Stimulated activated effector memory CD8-positive, alpha-beta T cell treated with anti-CD3 and anti-CD28 coated beads, Interleukin-12 subunit alpha, Interleukin-12 subunit beta, amount 100 ng/mL, for 72 hours (primary cell): ENCODE data around the gene SHROOM3.
"Not testable (repeated sequence)": the region's sequence is repeated elsewhere in the genome, so short reads cannot be mapped to it uniquely, and the experiment has no call there.

Source experiments
- ATAC-seq: fragments of 150-1000 bp; cut with Tn5 transposase; 2 replicates; pipeline ENCODE4 v1.10.0; 2021
- DNase-seq, 2 donors: peaks; one replicate each; pipeline ENCODE4 v3.0.0; 2021 to 2022; ENCODE audit warnings: low spot score in 2 of 2
- H3K27ac Mint-ChIP-seq: one replicate; pipeline ENCODE4 v1.8.0; 2022; ENCODE audit warnings: mild to moderate bottlenecking, mixed read lengths
- H3K36me3 Mint-ChIP-seq: one replicate; pipeline ENCODE4 v1.8.0; 2022; ENCODE audit warnings: mild to moderate bottlenecking, mixed read lengths
- H3K4me1 Mint-ChIP-seq: one replicate; pipeline ENCODE4 v1.8.0; 2022; ENCODE audit warnings: mixed read lengths
- H3K4me3 Mint-ChIP-seq: one replicate; pipeline ENCODE4 v1.8.0; 2022; ENCODE audit warnings: mild to moderate bottlenecking, mixed read lengths
- H3K9me3 Mint-ChIP-seq: one replicate; pipeline ENCODE4 v1.8.0; 2022; ENCODE audit warnings: mixed read lengths

Gene SHROOM3

GRCh38 chr4:76714226-76714625 lies 279.2 kb downstream of the SHROOM3 start:
- Mint-ChIP-seq H3K9me3 (no peaks in the 10 kb centered on the region), H3K36me3 (no peaks in the 10 kb centered on the region), H3K4me3 (no peak overlapping the region), H3K4me1 (peaks cover 6% of the 10 kb centered on the region), H3K27ac (no peak overlapping the region)
- ATAC-seq: no peak
- DNase-seq: no peak

- no peak for ATAC-seq
- H3K27ac Mint-ChIP-seq: no peak overlapping the region
Observed at GRCh38 chr4:76716020-76716419, 281.0 kb downstream of the SHROOM3 start.

GRCh38 chr4:76716658-76717057 lies 281.6 kb downstream of the SHROOM3 start:
- Mint-ChIP-seq H3K36me3 (no peaks in the 10 kb centered on the region), H3K9me3 (no peaks in the 10 kb centered on the region), H3K27ac (no peak overlapping the region), H3K4me1 (peaks cover 6% of the 10 kb centered on the region), H3K4me3 (no peak overlapping the region)
- DNase-seq: no peak
- no peak for ATAC-seq

More at GRCh38 chr4:76716020-76716419, 281.0 kb downstream of the SHROOM3 start:
- Mint-ChIP-seq H3K9me3 (no peaks in the 10 kb centered on the region), H3K36me3 (no peaks in the 10 kb centered on the region), H3K4me1 (peaks cover 6% of the 10 kb centered on the region), H3K4me3 (no peak overlapping the region)
- no peak for DNase-seq

- H3K4me3 Mint-ChIP-seq: no peak overlapping the region
- ATAC-seq (no peak), DNase-seq (no peak)
- H3K36me3 Mint-ChIP-seq: no peaks in the 10 kb centered on the region
- H3K27ac Mint-ChIP-seq: no peak overlapping the region
- H3K9me3 Mint-ChIP-seq: no peaks in the 10 kb centered on the region
- peaks cover 6% of the 10 kb centered on the region for H3K4me1 Mint-ChIP-seq
Observed at GRCh38 chr4:76717431-76717830, 282.4 kb downstream of the SHROOM3 start.

- no peaks in the 10 kb centered on the region for H3K9me3 Mint-ChIP-seq
- H3K4me1 Mint-ChIP-seq: peaks cover 6% of the 10 kb centered on the region
- DNase-seq (no peak), ATAC-seq (no peak)
- no peaks in the 10 kb centered on the region for H3K36me3 Mint-ChIP-seq
- no peak overlapping the region for H3K4me3 Mint-ChIP-seq
- no peak overlapping the region for H3K27ac Mint-ChIP-seq
Observed at GRCh38 chr4:76718021-76718420, 283.0 kb downstream of the SHROOM3 start.

GRCh38 chr4:76718831-76719230 lies 283.8 kb downstream of the SHROOM3 start:
- Mint-ChIP-seq H3K9me3 (no peaks in the 10 kb centered on the region), H3K4me3 (no peak overlapping the region), H3K27ac (no peak overlapping the region), H3K4me1 (peaks cover 6% of the 10 kb centered on the region), H3K36me3 (no peaks in the 10 kb centered on the region)
- ATAC-seq (no peak), DNase-seq (no peak)

- ATAC-seq: no peak
- Mint-ChIP-seq H3K9me3 (no peaks in the 10 kb centered on the region), H3K36me3 (no peaks in the 10 kb centered on the region), H3K4me1 (peaks cover 6% of the 10 kb centered on the region), H3K27ac (no peak overlapping the region), H3K4me3 (no peak overlapping the region)
- DNase-seq: no peak
Observed at GRCh38 chr4:76720121-76720520, 285.1 kb downstream of the SHROOM3 start.

GRCh38 chr4:76722146-76722545 lies 287.1 kb downstream of the SHROOM3 start:
- H3K9me3 Mint-ChIP-seq, ATAC-seq, H3K4me1 Mint-ChIP-seq, DNase-seq, H3K36me3 Mint-ChIP-seq, H3K27ac Mint-ChIP-seq, H3K4me3 Mint-ChIP-seq: not testable (repeated sequence)

- no peaks in the 10 kb centered on the region for H3K36me3 Mint-ChIP-seq
- no peak overlapping the region for H3K27ac Mint-ChIP-seq
- ATAC-seq (no peak), DNase-seq (no peak)
- H3K4me3 Mint-ChIP-seq: no peak overlapping the region
- no peaks in the 10 kb centered on the region for H3K4me1 Mint-ChIP-seq
- no peaks in the 10 kb centered on the region for H3K9me3 Mint-ChIP-seq
Observed at GRCh38 chr4:76722838-76723237, 287.8 kb downstream of the SHROOM3 start.

GRCh38 chr4:76723373-76723772 lies 288.3 kb downstream of the SHROOM3 start:
- ATAC-seq (no peak), DNase-seq (no peak)
- Mint-ChIP-seq H3K4me3 (no peak overlapping the region), H3K27ac (no peak overlapping the region), H3K36me3 (no peaks in the 10 kb centered on the region), H3K4me1 (no peaks in the 10 kb centered on the region), H3K9me3 (no peaks in the 10 kb centered on the region)

GRCh38 chr4:76723924-76724323 lies 288.9 kb downstream of the SHROOM3 start:
- H3K4me3 Mint-ChIP-seq: no peak overlapping the region
- H3K27ac Mint-ChIP-seq: no peak overlapping the region
- no peaks in the 10 kb centered on the region for H3K4me1 Mint-ChIP-seq
- DNase-seq (no peak), ATAC-seq (no peak)
- no peaks in the 10 kb centered on the region for H3K36me3 Mint-ChIP-seq
- H3K9me3 Mint-ChIP-seq: no peaks in the 10 kb centered on the region

GRCh38 chr4:76725039-76725438 lies 290.0 kb downstream of the SHROOM3 start:
- H3K4me1 Mint-ChIP-seq: no peaks in the 10 kb centered on the region
- H3K9me3 Mint-ChIP-seq: no peaks in the 10 kb centered on the region
- H3K36me3 Mint-ChIP-seq: no peaks in the 10 kb centered on the region
- ATAC-seq (no peak), DNase-seq (no peak)
- no peak overlapping the region for H3K27ac Mint-ChIP-seq
- no peak overlapping the region for H3K4me3 Mint-ChIP-seq

- no peaks in the 10 kb centered on the region for H3K36me3 Mint-ChIP-seq
- H3K9me3 Mint-ChIP-seq: no peaks in the 10 kb centered on the region
- no peak for ATAC-seq
- H3K27ac Mint-ChIP-seq: no peak overlapping the region
- H3K4me3 Mint-ChIP-seq: no peak overlapping the region
- no peak for DNase-seq
- H3K4me1 Mint-ChIP-seq: no peaks in the 10 kb centered on the region
Observed at GRCh38 chr4:76726176-76726575, 291.1 kb downstream of the SHROOM3 start.

- Mint-ChIP-seq H3K27ac (no peak overlapping the region), H3K4me1 (no peaks in the 10 kb centered on the region), H3K4me3 (no peak overlapping the region), H3K9me3 (no peaks in the 10 kb centered on the region), H3K36me3 (no peaks in the 10 kb centered on the region)
- ATAC-seq (no peak), DNase-seq (no peak)
Observed at GRCh38 chr4:76726631-76727030, 291.6 kb downstream of the SHROOM3 start.

- not testable (repeated sequence) for ATAC-seq, H3K36me3 Mint-ChIP-seq, H3K27ac Mint-ChIP-seq, H3K4me3 Mint-ChIP-seq, H3K4me1 Mint-ChIP-seq, DNase-seq, H3K9me3 Mint-ChIP-seq
Observed at GRCh38 chr4:76727934-76728333, 292.9 kb downstream of the SHROOM3 start.

GRCh38 chr4:76729460-76729859 lies 294.4 kb downstream of the SHROOM3 start:
- DNase-seq: no peak
- Mint-ChIP-seq H3K4me3 (no peak overlapping the region), H3K36me3 (no peaks in the 10 kb centered on the region), H3K9me3 (no peaks in the 10 kb centered on the region), H3K27ac (no peak overlapping the region), H3K4me1 (no peaks in the 10 kb centered on the region)
- ATAC-seq: no peak

- ATAC-seq: no peak
Observed at GRCh38 chr4:76729980-76730379, 295.0 kb downstream of the SHROOM3 start.

More at GRCh38 chr4:76729980-76730379, 295.0 kb downstream of the SHROOM3 start:
- Mint-ChIP-seq H3K27ac (no peak overlapping the region), H3K4me3 (no peak overlapping the region), H3K9me3 (no peaks in the 10 kb centered on the region), H3K36me3 (no peaks in the 10 kb centered on the region), H3K4me1 (no peaks in the 10 kb centered on the region)
- DNase-seq: no peak
